ENCODE measurements around the gene EIF1AD. TPM values are rescaled to one million over a fixed set of nuclear protein-coding genes. Genes with fewer than 3 reads are reported as not detected.

EIF1AD gene
- total RNA-seq, 1 experiment from 2014 or later, result 77.0 TPM

DNA sequence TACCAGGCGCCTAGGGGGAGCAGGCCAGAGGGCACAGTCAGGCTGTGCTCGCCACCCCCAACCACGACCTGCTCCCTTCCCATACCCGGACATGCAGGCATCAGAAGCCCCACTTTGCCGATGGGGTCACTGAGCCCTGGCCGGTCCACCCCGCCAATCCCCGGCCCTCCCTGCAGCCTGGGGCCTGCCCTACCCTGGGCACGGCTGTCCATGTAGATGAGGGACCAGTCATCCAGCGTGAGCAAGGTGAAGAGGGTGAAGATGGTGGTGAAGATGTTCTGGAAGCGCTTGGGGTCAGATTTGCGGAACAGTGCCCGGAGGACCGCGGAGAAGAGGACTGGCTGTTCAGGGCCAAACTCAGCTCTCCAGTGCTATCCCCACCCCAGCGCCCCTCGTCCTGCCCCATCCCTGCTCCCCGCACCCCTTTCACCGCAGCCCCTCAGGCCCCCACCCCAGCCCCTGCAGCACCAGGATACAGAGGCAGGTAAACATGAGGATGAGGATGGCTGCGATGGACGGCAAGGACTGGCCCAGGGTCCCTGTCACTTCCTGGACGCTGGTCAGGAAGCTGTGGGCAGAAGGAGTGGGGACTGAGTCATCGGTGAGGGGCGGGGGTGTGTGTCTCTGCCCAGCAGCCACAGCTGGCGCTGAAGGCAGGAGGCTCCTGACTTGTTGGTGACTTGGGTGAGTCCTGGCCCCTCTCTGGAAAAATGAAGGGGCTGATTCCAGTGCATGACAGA, 18.8 kb upstream of the EIF1AD start:
- Histone ChIP-seq H3K27ac (ENCODE audit: low read length) (no peak overlapping the region), H3K27me3 (ENCODE audit: low read length) (no peaks in the 10 kb centered on the region), H3K9me3 (ENCODE audit: low read length) (no peaks in the 10 kb centered on the region), H3K4me1 (ENCODE audit: insufficient read depth, low read length) (peaks cover 29% of the 10 kb centered on the region), H3F3A (ENCODE audit: low read length, unreplicated experiment) (no peaks in the 10 kb centered on the region), H4K20me1 (ENCODE audit: low read length) (no peaks in the 10 kb centered on the region), H3K9ac (ENCODE audit: low read length) (no peak overlapping the region), H3K36me3 (ENCODE audit: low read depth, low read length) (no peaks in the 10 kb centered on the region), H3K4me2 (ENCODE audit: low read length) (peak overlapping the region; percentile 65), H3K4me3 (ENCODE audit: low read length) (no peak overlapping the region; the same call in 1 of the 2 replicates), H2AFZ (ENCODE audit: low read length) (no peak overlapping the region), H3K79me2 (ENCODE audit: low read length) (no peaks in the 10 kb centered on the region), H3K9me2 (replicated peaks; ENCODE audit: low read length) (no peaks in the 10 kb centered on the region)
- peak; percentile 93 for ATAC-seq
- TF ChIP-seq EZH2phosphoT487 (IDR thresholded peaks at IDR 0.05; ENCODE audit: borderline replicate concordance, low read length) (no peak), EZH2 (IDR thresholded peaks at IDR 0.05; ENCODE audit: low read length, unreplicated experiment) (no peak)
- TF ChIP-seq, protein P1, sequence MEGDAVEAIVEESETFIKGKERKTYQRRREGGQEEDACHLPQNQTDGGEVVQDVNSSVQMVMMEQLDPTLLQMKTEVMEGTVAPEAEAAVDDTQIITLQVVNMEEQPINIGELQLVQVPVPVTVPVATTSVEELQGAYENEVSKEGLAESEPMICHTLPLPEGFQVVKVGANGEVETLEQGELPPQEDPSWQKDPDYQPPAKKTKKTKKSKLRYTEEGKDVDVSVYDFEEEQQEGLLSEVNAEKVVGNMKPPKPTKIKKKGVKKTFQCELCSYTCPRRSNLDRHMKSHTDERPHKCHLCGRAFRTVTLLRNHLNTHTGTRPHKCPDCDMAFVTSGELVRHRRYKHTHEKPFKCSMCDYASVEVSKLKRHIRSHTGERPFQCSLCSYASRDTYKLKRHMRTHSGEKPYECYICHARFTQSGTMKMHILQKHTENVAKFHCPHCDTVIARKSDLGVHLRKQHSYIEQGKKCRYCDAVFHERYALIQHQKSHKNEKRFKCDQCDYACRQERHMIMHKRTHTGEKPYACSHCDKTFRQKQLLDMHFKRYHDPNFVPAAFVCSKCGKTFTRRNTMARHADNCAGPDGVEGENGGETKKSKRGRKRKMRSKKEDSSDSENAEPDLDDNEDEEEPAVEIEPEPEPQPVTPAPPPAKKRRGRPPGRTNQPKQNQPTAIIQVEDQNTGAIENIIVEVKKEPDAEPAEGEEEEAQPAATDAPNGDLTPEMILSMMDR (conservative IDR thresholded peaks at IDR 0.05; ENCODE audit: low read depth, low read length), result no peak
- DNase-seq, result peak; percentile 93
- ChIA-PET CTCF (interaction anchor here (0.5 to 0.9 kb wide), 3 partner anchors 24 to 627 kb away, joined by 3 to 8 read pairs (median 4); no protein-coding TSS in a partner anchor), POLR2A (ENCODE audit: unreplicated experiment) (interaction anchor here (0.7 kb wide), 1 partner anchor 103 kb away, joined by 3 read pairs; no protein-coding TSS in a partner anchor)
- no TSS peak for BruUV-seq (replicated peaks)
- intact Hi-C loops (cut with micrococcal nuclease), result no loop called here

DNA sequence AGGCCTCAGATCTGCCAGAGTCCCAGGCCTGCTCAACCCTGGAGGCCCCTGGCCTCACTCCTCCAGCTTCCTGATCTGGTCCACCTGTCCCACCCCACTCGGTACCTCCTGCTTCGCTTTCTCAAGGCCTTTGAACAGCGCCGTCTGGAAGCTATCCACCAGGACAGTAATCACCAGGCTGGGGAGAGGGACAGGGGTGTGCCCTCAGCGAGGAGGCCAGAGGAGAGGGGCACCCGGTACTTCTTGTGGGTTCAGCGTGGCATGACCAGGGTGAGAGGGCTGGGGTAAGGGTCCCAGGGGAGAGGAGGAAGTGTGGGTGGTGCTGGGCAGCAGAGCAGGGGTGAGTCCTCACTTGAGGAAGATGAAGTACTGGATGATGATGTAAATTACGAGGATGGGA, 18.3 kb upstream of the EIF1AD start:
- Histone ChIP-seq H3K9me3 (ENCODE audit: low read length) (no peaks in the 10 kb centered on the region), H3K4me3 (ENCODE audit: low read length) (no peak overlapping the region), H3K27me3 (ENCODE audit: low read length) (no peaks in the 10 kb centered on the region), H3K36me3 (ENCODE audit: low read depth, low read length) (no peaks in the 10 kb centered on the region), H3F3A (ENCODE audit: low read length, unreplicated experiment) (no peaks in the 10 kb centered on the region), H3K9me2 (replicated peaks; ENCODE audit: low read length) (no peaks in the 10 kb centered on the region), H4K20me1 (ENCODE audit: low read length) (no peaks in the 10 kb centered on the region), H3K27ac (ENCODE audit: low read length) (no peak overlapping the region), H3K4me2 (ENCODE audit: low read length) (0 out of 2 replicates have a peak overlapping the region, but pooled peaks have one; percentile 5), H2AFZ (ENCODE audit: low read length) (no peak overlapping the region), H3K4me1 (ENCODE audit: insufficient read depth, low read length) (peaks cover 35% of the 10 kb centered on the region), H3K79me2 (ENCODE audit: low read length) (no peaks in the 10 kb centered on the region), H3K9ac (ENCODE audit: low read length) (no peak overlapping the region)
- intact Hi-C loops (cut with micrococcal nuclease), result no loop called here
- no peak for TF ChIP-seq EZH2phosphoT487 (IDR thresholded peaks at IDR 0.05; ENCODE audit: borderline replicate concordance, low read length)
- no peak for TF ChIP-seq EZH2 (IDR thresholded peaks at IDR 0.05; ENCODE audit: low read length, unreplicated experiment)
- TF ChIP-seq, protein P1 (conservative IDR thresholded peaks at IDR 0.05; ENCODE audit: low read depth, low read length), result no peak
- no TSS peak for BruUV-seq (replicated peaks)
- CTCF ChIA-PET, result no interaction called here
- ATAC-seq, result no peak
- no peak for DNase-seq
- POLR2A ChIA-PET (ENCODE audit: unreplicated experiment), result no interaction called here

DNA sequence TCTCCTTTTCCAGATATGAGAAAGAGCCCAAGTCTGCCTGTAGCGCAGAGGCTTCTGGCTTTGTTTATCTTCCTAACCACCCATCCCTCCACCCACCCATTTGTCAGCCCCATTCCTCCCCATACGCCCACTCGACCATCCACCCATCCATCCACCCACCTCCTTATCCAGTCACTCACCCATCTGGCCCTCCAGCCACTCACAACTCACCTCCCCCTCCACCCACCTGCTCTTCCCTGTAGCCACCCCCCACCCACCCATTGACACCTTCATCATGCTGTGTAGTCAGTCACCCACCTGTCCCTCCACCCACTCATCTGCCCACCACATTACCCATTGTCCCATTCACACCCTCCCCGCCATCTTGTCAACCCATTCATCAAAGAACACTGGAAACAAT, 15.4 kb upstream of the EIF1AD start:
- ChIA-PET POLR2A (ENCODE audit: unreplicated experiment) (no interaction called here), CTCF (interaction anchor here (0.6 kb wide), 1 partner anchor 28 kb away, joined by 4 read pairs; no protein-coding TSS in a partner anchor)
- intact Hi-C loops (cut with micrococcal nuclease), result no loop called here
- Histone ChIP-seq H3K9me2 (replicated peaks; ENCODE audit: low read length) (no peaks in the 10 kb centered on the region), H3K27ac (ENCODE audit: low read length) (no peak overlapping the region), H3K4me2 (ENCODE audit: low read length) (no peak overlapping the region), H3K9ac (ENCODE audit: low read length) (no peak overlapping the region), H3K27me3 (ENCODE audit: low read length) (no peaks in the 10 kb centered on the region), H3K4me3 (ENCODE audit: low read length) (no peak overlapping the region), H3K79me2 (ENCODE audit: low read length) (no peaks in the 10 kb centered on the region), H3K36me3 (ENCODE audit: low read depth, low read length) (no peaks in the 10 kb centered on the region), H3K4me1 (ENCODE audit: insufficient read depth, low read length) (peaks cover 45% of the 10 kb centered on the region), H2AFZ (ENCODE audit: low read length) (no peak overlapping the region), H3K9me3 (ENCODE audit: low read length) (no peaks in the 10 kb centered on the region), H4K20me1 (ENCODE audit: low read length) (no peaks in the 10 kb centered on the region), H3F3A (ENCODE audit: low read length, unreplicated experiment) (no peaks in the 10 kb centered on the region)
- no peak for DNase-seq
- no peak for ATAC-seq
- no TSS peak for BruUV-seq (replicated peaks)
- no peak for TF ChIP-seq EZH2 (IDR thresholded peaks at IDR 0.05; ENCODE audit: low read length, unreplicated experiment)
- no peak for TF ChIP-seq EZH2phosphoT487 (IDR thresholded peaks at IDR 0.05; ENCODE audit: borderline replicate concordance, low read length)
- TF ChIP-seq, protein P1 (conservative IDR thresholded peaks at IDR 0.05; ENCODE audit: low read depth, low read length), result no peak
